Bone marrow (tissue), 2 donors: ENCODE measurements around the gene MED20.
A peak's percentile ranks its signal among the peaks of the same experiment; 100 is the strongest.
"Not testable (repeated sequence)": the region's sequence is repeated elsewhere in the genome, so short reads cannot be mapped to it uniquely, and the experiment has no call there.

ENCODE experiments used
- DNase-seq, 2 donors: peaks; one replicate each; lab custom pipeline; 2025; lab: John Stamatoyannopoulos, UW

The MED20 gene

GRCh38 chr6:41920921-41921711 is at the start of gene MED20, which contains the start of gene BYSL:
Gene MED20, minus strand, starts transcription at chr6:41921139. Its CDS starts 121 bp downstream, at chr6:41921018.
Gene BYSL, plus strand, starts transcription at chr6:41921499. Its CDS starts 64 bp downstream, at chr6:41921563.
- peak; percentile 92 to 95 for DNase-seq

GRCh38 chr6:41970436-41970846 is 49.5 kb upstream of the MED20 start:
- DNase-seq, result peak in 1 of 2 donors; percentile 10

- DNase-seq, result no peak
These were observed 46.7 kb upstream of the MED20 start for GRCh38 chr6:41967312-41968287.

- no peak for DNase-seq
These were observed 46.0 kb upstream of the MED20 start for GRCh38 chr6:41966961-41967311.

GRCh38 chr6:41966214-41966920 is 45.4 kb upstream of the MED20 start:
- DNase-seq, result no peak

GRCh38 chr6:41965429-41966213 is 44.7 kb upstream of the MED20 start:
- DNase-seq, result no peak

- no peak for DNase-seq
These were observed 43.4 kb upstream of the MED20 start for GRCh38 chr6:41964201-41964887.

- no peak for DNase-seq
These were observed 42.4 kb upstream of the MED20 start for GRCh38 chr6:41963371-41963770.

- no peak for DNase-seq
These were observed 39.1 kb upstream of the MED20 start for GRCh38 chr6:41960028-41960427.

GRCh38 chr6:41958022-41958856 is 37.3 kb upstream of the MED20 start:
- no peak for DNase-seq

GRCh38 chr6:41957117-41957516 is 36.2 kb upstream of the MED20 start:
- DNase-seq, result no peak

GRCh38 chr6:41955412-41955811 is 34.5 kb upstream of the MED20 start:
- no peak for DNase-seq

GRCh38 chr6:41954668-41955067 is 33.7 kb upstream of the MED20 start:
- no peak for DNase-seq

- no peak for DNase-seq
These were observed 26.8 kb upstream of the MED20 start for GRCh38 chr6:41947581-41948220.

GRCh38 chr6:41943456-41943855 is 22.5 kb upstream of the MED20 start:
- DNase-seq, result no peak

- not testable (repeated sequence) for DNase-seq
These were observed 21.9 kb upstream of the MED20 start for GRCh38 chr6:41942882-41943281.

GRCh38 chr6:41942067-41942851 is 21.3 kb upstream of the MED20 start:
- DNase-seq, result peak in 1 of 2 donors; percentile 44

- peak; percentile 64 to 73 for DNase-seq
These were observed 20.5 kb upstream of the MED20 start, which contains the start of gene CCND3 for GRCh38 chr6:41941280-41942066. Gene CCND3, minus strand, starts transcription at chr6:41941808. Its CDS starts 159 bp downstream, at chr6:41941649.
